ENCODE data around the gene HK1.
"Not testable (repeated sequence)": the region's sequence is repeated elsewhere in the genome, so short reads cannot be mapped to it uniquely, and the experiment has no call there.

HK1 gene

GRCh38 chr10:69331161-69331560 is 52.9 kb downstream of the HK1 start:
- DNase-seq, result no peak

GRCh38 chr10:69332278-69333010 is 54.1 kb downstream of the HK1 start:
- no peak for DNase-seq

GRCh38 chr10:69333205-69333604 is 54.9 kb downstream of the HK1 start:
- DNase-seq, result peak; percentile 55

GRCh38 chr10:69333865-69334301 is 55.6 kb downstream of the HK1 start:
- DNase-seq, result not testable (repeated sequence)

- DNase-seq, result no peak
Observed at GRCh38 chr10:69334302-69335062, 56.2 kb downstream of the HK1 start.

GRCh38 chr10:69335063-69335587 is 56.8 kb downstream of the HK1 start:
- no peak for DNase-seq

- no peak for DNase-seq
Observed at GRCh38 chr10:69335613-69336012, 57.3 kb downstream of the HK1 start.

- no peak for DNase-seq
Observed at GRCh38 chr10:69336952-69337295, 58.6 kb downstream of the HK1 start.

GRCh38 chr10:69337296-69338132 is 59.2 kb downstream of the HK1 start:
- peak; percentile 74 for DNase-seq

GRCh38 chr10:69338133-69338456 is 59.8 kb downstream of the HK1 start:
- DNase-seq, result no peak

- DNase-seq, result no peak
Observed at GRCh38 chr10:69338547-69339450, 60.5 kb downstream of the HK1 start.

- DNase-seq, result no peak
Observed at GRCh38 chr10:69340695-69341094, 62.4 kb downstream of the HK1 start.

- no peak for DNase-seq
Observed at GRCh38 chr10:69343905-69344304, 65.6 kb downstream of the HK1 start.

- DNase-seq, result no peak
Observed at GRCh38 chr10:69344591-69345252, 66.4 kb downstream of the HK1 start.

GRCh38 chr10:69345402-69345801 is 67.1 kb downstream of the HK1 start:
- no peak for DNase-seq

- DNase-seq, result peak; percentile 35
Observed at GRCh38 chr10:69345890-69346474, 67.7 kb downstream of the HK1 start.

GRCh38 chr10:69346776-69347175 is 68.5 kb downstream of the HK1 start:
- DNase-seq, result no peak

- peak; percentile 89 for DNase-seq
Observed at GRCh38 chr10:69348816-69349541, 70.7 kb downstream of the HK1 start.

- DNase-seq, result no peak
Observed at GRCh38 chr10:69349542-69349888, 71.2 kb downstream of the HK1 start.

GRCh38 chr10:69351589-69351988 is 73.3 kb downstream of the HK1 start:
- no peak for DNase-seq

All from fibroblast of skin of right quadriceps (primary cell).